Neural crest cell (in vitro differentiated cells): ENCODE results near the gene MGP. TPM values are rescaled to one million over a fixed set of nuclear protein-coding genes. Genes with fewer than 3 reads are reported as not detected.

Experiments used
- DNase-seq: peaks from one replicate; pipeline ENCODE4 v3.0.0; 2021; ENCODE audit warnings: low read depth, mixed read lengths, low spot score
- H3K27ac Mint-ChIP-seq: one replicate; pipeline ENCODE4 v1.8.0; 2021; ENCODE audit warnings: mild to moderate bottlenecking, mixed read lengths; ENCODE audit not compliant: unreplicated experiment
- H3K27me3 Mint-ChIP-seq: 2 replicates; pipeline ENCODE4 v1.8.0; 2021; ENCODE audit warnings: low read depth, mild to moderate bottlenecking, mixed read lengths
- H3K36me3 Mint-ChIP-seq: 2 replicates; pipeline ENCODE4 v1.8.0; 2021; ENCODE audit warnings: low read depth, mild to moderate bottlenecking, mixed read lengths
- H3K4me1 Mint-ChIP-seq: 2 replicates; pipeline ENCODE4 v1.8.0; 2021; ENCODE audit warnings: mixed read lengths
- H3K4me3 Mint-ChIP-seq: one replicate; pipeline ENCODE4 v1.8.0; 2021; ENCODE audit warnings: mild to moderate bottlenecking, mixed read lengths
- H3K9me3 Mint-ChIP-seq: 2 replicates; pipeline ENCODE4 v1.8.0; 2021; ENCODE audit warnings: mixed read lengths
- long read RNA-seq: library from polyadenylated mRNA; unstranded; transcript quantifications from one replicate; pipeline ENCODE4 v2.0.0, GENCODE V29; 2020
- total RNA-seq: library from RNA; stranded (reverse); gene quantifications from 2 replicates; pipeline ENCODE4 v1.2.1, GENCODE V29; 2021
- TF ChIP-seq, protein P1 (sequence below): fragments of 200-600 bp; sonication (generic); conservative IDR thresholded peaks from 2 replicates; pipeline ENCODE4 v1.5.0; 2021; ENCODE audit warnings: antibody characterized with exemption, mild to moderate bottlenecking

MGP gene
- total RNA-seq, result not detected in 2 replicates
- long read RNA-seq, result 0 reads

GRCh38 chr12:14885718-14886221 lies at the start of gene MGP:
Gene MGP, minus strand, starts transcription at chr12:14885854. Its CDS starts 63 bp downstream, at chr12:14885791.
- Mint-ChIP-seq H3K27ac (no peak within 1 kb of the TSS), H3K4me1 (no peaks in the 10 kb centered on the region), H3K36me3 (no peaks in the 10 kb centered on the region), H3K9me3 (no peaks in the 10 kb centered on the region), H3K27me3 (no peaks in the 10 kb centered on the region), H3K4me3 (no peak within 1 kb of the TSS)
- no peak for DNase-seq
- TF ChIP-seq, protein P1, sequence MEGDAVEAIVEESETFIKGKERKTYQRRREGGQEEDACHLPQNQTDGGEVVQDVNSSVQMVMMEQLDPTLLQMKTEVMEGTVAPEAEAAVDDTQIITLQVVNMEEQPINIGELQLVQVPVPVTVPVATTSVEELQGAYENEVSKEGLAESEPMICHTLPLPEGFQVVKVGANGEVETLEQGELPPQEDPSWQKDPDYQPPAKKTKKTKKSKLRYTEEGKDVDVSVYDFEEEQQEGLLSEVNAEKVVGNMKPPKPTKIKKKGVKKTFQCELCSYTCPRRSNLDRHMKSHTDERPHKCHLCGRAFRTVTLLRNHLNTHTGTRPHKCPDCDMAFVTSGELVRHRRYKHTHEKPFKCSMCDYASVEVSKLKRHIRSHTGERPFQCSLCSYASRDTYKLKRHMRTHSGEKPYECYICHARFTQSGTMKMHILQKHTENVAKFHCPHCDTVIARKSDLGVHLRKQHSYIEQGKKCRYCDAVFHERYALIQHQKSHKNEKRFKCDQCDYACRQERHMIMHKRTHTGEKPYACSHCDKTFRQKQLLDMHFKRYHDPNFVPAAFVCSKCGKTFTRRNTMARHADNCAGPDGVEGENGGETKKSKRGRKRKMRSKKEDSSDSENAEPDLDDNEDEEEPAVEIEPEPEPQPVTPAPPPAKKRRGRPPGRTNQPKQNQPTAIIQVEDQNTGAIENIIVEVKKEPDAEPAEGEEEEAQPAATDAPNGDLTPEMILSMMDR, result no peak

- no peaks in the 10 kb centered on the region for H3K27me3 Mint-ChIP-seq
- TF ChIP-seq, protein P1, result no peak
- no peaks in the 10 kb centered on the region for H3K4me1 Mint-ChIP-seq
- DNase-seq, result no peak
- H3K27ac Mint-ChIP-seq, result no peak overlapping the region
- H3K4me3 Mint-ChIP-seq, result no peak overlapping the region
- H3K36me3 Mint-ChIP-seq, result no peaks in the 10 kb centered on the region
- no peaks in the 10 kb centered on the region for H3K9me3 Mint-ChIP-seq
These were observed 49.4 kb upstream of the MGP start for GRCh38 chr12:14935031-14935430.

- Mint-ChIP-seq H3K4me1 (no peaks in the 10 kb centered on the region), H3K9me3 (no peaks in the 10 kb centered on the region), H3K4me3 (no peak overlapping the region), H3K27ac (no peak overlapping the region), H3K27me3 (no peaks in the 10 kb centered on the region), H3K36me3 (no peaks in the 10 kb centered on the region)
- DNase-seq, result no peak
- TF ChIP-seq, protein P1, result no peak
These were observed 48.9 kb upstream of the MGP start for GRCh38 chr12:14934511-14934910.

DNA sequence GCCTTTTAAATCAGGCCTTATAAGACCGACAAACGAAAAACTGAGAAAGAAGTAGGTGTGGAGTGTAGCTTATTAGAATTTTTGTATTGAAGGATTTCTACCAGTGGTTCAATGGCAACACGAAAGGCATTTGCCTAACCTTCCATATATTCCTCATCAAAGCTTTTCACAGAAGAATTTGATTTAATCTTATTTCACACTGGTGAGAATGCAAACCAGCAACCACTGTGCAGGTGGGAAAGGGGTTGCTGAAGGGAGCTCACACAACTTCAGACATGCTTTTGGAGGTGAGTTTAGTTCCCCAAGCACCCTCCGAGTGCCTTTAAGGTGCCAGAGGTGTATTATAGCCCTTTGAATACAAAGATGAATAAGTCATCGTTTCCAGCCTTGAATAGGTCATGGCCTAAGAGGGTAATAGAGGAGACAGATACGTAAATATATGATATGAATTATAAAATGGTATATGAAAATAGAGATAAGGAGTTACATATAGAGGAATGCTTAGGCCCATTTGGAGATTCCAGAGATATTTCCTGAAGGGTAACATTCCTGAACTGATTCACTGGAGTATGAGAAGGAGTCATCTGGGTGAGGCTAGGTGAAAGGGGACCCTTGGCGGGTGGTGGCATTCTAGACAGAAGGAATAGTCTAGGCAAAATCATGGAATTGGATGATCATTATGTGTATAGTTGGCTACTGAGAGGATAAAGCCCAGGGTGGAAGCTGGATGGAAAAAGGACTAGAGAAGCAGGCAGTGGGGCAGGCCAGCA lies 46.3 kb upstream of the MGP start:
- TF ChIP-seq, protein P1, result no peak
- no peaks in the 10 kb centered on the region for H3K36me3 Mint-ChIP-seq
- H3K27ac Mint-ChIP-seq, result no peak overlapping the region
- H3K4me3 Mint-ChIP-seq, result no peak overlapping the region
- peaks cover 4% of the 10 kb centered on the region for H3K4me1 Mint-ChIP-seq
- no peaks in the 10 kb centered on the region for H3K9me3 Mint-ChIP-seq
- H3K27me3 Mint-ChIP-seq, result no peaks in the 10 kb centered on the region
- DNase-seq, result no peak

DNA sequence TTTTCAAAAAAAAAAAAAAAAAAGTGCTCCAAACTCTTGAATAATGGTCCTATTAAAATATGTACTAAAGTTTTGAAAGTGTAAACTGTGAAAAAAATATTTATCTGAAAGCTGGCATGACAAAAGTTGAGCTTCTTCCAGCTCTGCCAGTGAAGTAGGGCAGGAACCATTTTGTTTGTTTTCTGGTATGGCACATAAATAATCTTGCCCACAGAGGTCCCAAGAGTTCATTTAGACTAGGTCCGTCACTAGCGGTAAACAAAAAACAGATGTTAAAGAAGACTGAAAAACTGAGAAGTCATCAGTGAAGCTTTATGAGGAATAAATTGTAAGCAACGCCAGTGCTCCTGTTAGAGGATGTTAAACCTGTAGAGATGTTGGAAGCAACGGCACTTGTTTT lies 45.7 kb upstream of the MGP start:
- TF ChIP-seq, protein P1, result no peak
- H3K9me3 Mint-ChIP-seq, result no peaks in the 10 kb centered on the region
- no peak overlapping the region for H3K4me3 Mint-ChIP-seq
- no peaks in the 10 kb centered on the region for H3K27me3 Mint-ChIP-seq
- H3K36me3 Mint-ChIP-seq, result no peaks in the 10 kb centered on the region
- no peak for DNase-seq
- H3K4me1 Mint-ChIP-seq, result peaks cover 4% of the 10 kb centered on the region
- no peak overlapping the region for H3K27ac Mint-ChIP-seq
